Eye (tissue), 1 donor: Measurements from ENCODE around the gene HOXA3.
A peak's percentile ranks its signal among the peaks of the same experiment; 100 is the strongest.

Experiments
- DNase-seq: peaks from one replicate; pipeline ENCODE4 v3.0.0-alpha.2; 2015

HOXA3 gene

GRCh38 chr7:27189295-27189996 is 37.1 kb upstream of the HOXA3 start:
- DNase-seq, result no peak

DNA sequence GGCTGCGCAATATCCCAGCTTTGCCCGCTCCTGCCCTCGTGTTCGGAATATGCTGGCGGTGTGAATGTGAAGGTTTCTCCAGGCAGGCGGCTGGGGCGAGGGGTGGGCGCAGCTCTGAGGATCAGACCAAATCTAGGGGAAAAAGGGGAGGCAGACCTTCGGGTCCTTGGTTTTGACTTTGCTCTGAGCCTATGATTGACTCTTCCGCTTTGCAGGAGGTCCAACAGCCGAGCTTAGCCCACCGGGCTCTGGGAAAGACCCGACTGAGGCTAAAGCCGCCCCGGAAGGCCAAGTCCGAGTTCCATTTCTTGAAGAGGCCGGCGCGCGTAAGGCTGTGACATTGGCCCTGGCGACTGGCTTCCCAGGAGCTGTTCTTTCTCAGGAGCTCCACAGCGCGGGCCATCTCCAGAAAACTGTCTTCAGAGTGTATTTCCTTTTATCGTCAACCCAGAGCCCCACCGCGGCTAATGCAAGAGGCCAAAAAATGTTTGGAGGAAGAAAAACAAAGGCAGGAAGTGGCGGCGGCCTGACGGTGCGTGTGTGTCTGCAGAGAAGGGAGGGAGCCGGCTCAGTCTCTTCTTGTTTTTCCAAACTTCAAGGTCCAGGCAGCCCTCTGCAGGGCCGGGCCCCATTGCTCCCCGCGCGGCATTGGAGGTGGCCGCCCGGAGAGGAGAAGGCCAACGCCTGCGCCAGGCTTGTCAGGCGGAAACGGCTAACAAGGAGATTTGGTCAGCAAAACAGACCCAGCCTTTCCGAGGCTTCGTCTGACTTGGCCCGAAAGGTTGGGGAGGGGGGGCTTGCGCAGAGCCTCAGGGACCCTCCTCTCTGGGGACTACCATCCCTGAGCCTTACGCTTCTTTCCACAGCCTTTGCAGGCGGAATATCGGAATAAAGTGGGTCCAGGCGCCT is 36.3 kb upstream of the HOXA3 start:
- no peak for DNase-seq

GRCh38 chr7:27187475-27188385 is 35.3 kb upstream of the HOXA3 start:
- DNase-seq, result no peak

GRCh38 chr7:27186668-27187474 is 34.5 kb upstream of the HOXA3 start:
- DNase-seq, result no peak

- no peak for DNase-seq
Measured at GRCh38 chr7:27185854-27186667, 33.7 kb upstream of the HOXA3 start.

- no peak for DNase-seq
Measured at GRCh38 chr7:27185013-27185853, 32.9 kb upstream of the HOXA3 start, which contains the start of gene HOXA11. Gene HOXA11 (minus strand): TSS chr7:27185232. CDS start chr7:27185144, 88 bp downstream.

- peak; percentile 74 for DNase-seq
Measured at GRCh38 chr7:27184337-27185012, 32.1 kb upstream of the HOXA3 start.

- DNase-seq, result no peak
Measured at GRCh38 chr7:27183682-27184336, 31.4 kb upstream of the HOXA3 start.

DNA sequence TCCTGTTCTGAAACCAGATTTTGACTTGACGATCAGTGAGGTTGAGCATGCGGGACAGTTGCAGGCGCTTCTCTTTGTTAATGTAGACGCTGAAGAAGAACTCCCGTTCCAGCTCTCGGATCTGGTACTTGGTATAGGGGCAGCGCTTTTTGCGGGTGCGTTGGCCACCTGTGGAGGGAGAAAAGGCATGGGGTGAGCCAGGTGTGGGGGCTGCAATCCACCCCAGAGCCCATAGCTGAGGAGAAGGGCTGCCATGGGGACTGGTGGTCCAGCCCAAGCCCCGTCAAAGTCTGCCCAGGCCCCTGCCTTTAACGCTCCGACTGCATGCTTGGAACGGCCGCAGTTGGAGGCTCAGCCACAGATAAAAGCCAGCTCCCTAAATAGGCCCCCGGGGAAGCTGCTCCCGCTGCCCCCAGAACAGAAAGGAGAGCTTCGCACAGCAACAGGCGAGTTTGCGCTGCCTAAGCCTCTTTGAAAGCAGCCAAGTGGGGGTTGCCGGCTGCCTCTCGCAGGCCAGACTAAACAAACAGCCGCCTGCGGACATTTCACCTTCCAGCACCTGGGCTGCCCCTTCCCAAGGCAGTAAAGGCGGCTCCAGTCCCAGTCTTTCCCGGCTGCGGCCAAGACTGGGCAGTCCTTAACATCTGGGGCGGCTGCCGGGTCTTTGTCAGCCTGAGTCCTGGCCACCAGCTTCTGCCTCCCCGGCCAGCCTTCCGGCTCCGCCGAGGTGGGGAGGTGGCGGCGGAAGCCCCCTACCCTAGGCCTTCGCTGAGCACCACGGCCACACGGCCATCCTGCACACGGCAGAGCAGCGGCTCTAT is 30.7 kb upstream of the HOXA3 start:
- no peak for DNase-seq

- no peak for DNase-seq
Measured at GRCh38 chr7:27182285-27182841, 30.0 kb upstream of the HOXA3 start.

DNA sequence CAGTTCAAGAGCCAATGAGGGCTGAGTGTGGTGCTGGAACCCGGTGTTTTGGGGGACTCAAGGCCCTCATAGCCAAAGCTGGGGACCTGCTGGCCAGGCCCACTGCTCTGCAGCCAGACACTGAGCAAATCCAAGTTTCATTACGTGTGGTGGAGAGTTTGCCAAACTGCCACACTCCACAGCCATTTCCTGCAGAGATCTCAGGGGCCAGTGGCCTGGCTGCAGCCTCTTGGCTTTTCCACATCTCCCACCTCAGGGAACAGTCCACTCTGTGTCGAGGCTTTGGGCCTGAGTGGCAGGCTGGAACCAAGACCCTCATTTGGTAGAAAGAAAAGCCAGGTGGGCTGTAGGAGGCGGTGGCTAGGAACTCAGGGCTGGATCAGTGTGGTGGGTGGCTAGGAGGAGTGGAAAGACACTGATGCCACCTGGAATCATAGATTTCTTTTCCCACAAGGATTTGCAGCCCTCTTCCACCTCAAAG is 29.5 kb upstream of the HOXA3 start:
- no peak for DNase-seq

- DNase-seq, result no peak
Measured at GRCh38 chr7:27180431-27181420, 28.3 kb upstream of the HOXA3 start.

- peak; percentile 92 for DNase-seq
Measured at GRCh38 chr7:27179503-27180430, 27.4 kb upstream of the HOXA3 start.

DNA sequence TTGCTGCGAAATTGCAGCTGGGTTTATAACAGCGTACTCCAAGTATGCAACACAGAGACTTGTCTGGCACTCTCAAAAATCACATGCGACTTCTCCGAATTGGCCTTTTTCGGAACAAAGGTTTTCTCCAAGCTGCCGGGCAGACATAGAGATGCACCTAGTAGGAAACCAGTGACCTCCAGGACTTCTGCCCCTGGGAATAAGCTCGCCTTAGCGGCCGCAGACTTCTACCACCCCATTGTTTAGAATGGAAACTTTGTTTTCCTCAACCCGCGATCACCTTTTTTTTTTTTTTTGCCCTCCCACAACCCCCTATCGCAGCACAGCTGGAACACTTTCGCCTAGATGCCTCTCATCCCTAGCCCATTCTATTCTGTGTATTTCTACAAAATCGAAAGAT is 26.6 kb upstream of the HOXA3 start:
- DNase-seq, result no peak

GRCh38 chr7:27178366-27178765 is 26.0 kb upstream of the HOXA3 start:
- DNase-seq, result no peak
